ENCODE results near the gene CALML6.

Gene CALML6

GRCh38 chr1:1892763-1893120, 22.3 kb upstream of the CALML6 start:
- DNase-seq = no peak

DNA sequence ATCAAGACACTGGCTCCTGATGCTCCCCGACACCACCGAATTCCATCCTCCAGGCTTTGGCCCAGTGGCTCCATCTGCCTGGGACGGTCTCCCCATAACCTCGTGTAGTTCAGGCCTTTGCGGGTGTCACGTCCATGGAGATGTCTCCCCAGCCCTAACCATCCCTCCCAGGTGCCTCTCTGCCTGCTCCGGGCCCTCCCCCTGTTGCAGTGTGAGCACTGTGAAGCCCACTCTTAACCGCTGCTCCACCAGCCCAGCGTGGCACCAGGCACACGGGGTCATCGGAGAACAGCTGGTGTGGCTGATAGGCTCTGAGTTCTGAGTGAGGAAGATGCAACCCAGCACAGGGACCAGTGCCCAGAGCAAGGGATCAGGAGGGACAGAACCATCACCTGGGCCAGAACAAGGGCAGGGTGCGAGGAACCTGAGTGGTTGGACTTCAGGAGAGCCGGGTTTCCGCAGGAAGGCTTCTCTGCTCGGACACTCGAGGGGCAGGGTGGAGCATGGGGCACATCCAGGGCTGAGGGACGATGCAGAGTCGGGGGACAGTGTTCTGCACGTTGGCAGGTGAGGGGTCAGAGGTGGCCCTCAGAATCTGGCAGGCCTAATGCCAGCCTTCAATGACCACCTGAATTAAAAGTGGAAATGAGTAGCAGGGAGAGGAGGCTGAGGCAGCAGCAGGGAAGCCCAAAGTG, 21.6 kb upstream of the CALML6 start:
- DNase-seq = no peak

GRCh38 chr1:1893997-1894353, 21.1 kb upstream of the CALML6 start:
- DNase-seq = no peak

DNA sequence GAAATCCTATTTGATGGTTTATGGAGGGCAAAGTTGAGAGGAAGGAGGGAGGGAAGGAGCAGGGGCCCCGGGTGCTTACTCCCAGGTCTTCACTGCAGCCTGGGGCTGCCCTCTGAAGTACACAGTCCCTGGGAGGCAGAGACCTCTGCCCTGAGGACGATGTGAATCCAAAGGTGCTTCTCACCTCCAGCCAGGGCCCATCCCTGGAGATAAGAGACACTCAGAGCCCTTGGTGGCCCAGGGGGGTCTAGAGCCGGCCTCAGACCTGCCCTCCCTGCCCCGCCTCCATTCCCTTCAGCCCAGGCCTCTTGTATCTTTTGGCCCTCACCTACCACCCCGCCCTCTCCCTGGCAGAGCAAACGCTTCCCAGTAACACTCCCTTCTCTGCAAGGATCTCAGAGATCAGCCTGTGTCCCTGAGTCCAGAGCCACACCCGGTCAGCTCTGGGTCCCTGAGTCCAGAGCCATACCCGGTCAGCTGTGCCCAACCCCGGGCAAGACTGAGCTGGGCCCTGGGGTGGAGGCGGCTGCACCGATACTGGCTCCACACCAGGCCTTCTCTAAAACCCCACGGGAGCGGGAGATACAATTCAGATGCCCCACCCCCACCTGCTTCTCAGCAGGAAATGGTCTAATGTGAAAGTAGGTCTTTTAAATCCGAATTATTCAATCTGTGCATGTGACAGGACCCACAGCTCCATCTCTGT, 20.6 kb upstream of the CALML6 start:
- no peak for DNase-seq

DNA sequence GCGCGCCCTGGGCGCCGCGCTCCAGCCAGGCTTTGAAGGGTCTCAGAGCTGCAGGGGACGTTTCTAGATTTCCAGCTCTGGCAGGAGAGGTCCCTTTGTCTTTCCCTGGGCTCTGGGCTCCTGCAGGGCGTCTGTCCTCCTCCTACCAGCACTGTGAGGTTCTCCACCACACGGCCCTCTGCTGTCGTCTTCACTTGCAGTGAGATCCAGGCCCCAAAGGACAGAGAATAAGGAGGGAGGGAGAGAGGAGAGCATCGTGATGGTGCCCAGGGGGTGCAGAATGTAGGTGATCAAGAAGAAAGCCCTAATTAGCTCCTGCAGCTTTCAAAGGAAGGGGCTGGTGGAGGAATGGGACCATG, 20.0 kb upstream of the CALML6 start:
- DNase-seq = no peak

GRCh38 chr1:1895456-1896336, 19.4 kb upstream of the CALML6 start:
- DNase-seq = no peak

DNA sequence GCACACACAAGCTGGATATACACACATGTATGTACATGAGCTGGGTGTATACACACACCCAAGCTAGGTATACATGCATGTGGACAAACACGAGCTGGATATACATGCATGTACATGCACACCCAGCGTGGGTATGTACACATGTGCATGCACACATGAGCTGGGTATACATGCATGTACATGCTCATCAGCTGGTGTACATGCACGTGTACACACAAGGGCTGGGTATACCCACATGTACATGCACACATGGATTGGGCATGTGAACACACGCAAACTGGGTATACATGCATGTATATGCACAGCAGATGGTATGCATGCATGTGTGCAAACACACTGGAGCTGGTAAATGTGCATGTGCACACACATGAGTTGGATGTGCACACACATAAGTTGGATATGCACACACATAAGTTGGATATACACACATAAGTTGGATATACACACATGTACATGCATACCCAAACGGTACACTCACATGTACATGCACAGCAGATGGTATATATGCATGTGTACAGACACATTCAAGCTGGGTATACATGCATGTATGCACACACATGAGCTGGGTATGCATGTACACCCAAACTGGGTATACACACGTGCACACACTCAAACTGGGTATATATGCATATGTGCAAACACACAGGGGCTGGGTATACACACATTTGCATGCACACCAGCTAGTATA, 16.7 kb upstream of the CALML6 start:
- DNase-seq = no peak

DNA sequence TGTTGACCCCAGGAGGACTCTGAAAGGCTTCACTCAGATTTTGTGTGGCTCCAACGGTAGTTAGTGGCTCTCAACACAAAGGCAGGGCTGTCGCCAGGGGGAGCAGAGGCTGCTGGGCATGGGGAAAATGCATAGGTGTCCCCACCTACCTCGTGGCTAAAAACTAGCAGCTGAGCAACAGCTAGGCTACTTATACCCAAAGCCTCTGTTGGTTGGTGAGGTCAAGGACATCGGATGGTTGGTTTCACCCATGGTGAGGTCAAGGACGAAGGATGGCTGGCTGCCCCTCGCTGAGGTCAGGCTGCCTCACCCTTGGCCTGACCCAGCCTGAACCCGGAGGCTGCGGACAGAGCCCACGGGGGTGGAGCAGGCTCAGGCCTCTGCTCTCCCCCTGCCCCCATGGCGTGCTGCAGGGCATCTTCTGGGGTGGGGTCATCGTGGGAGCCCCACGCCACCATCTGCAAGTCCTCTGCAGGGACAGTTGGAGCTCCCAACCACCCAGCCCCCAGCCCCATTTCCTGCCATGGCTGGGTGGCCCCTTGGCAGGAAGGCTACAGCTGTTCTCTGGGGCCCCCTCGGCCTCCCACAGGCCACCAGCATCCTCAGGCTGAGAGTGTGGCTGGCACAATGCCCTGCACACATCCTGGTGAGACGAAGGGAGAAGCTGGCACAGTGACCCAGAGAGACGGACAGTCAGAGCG, 15.6 kb upstream of the CALML6 start:
- no peak for DNase-seq

DNA sequence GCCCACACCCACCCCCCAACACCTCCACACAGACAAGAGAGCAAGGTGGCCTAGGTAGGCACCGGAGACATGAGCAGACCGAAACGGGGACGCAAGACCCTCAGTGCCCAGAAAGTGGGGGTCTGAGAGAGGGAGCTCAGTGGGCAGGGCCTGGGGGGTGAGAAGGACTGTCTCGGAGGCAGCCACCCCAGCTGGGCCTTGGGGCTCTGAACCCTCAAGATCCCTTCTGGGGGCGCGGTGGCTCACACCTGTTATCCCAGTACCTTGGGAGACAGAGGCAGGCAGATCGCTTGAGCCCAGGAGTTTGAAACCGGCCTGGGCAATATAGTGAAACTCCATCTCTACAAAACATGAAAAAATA, 15.1 kb upstream of the CALML6 start:
- no peak for DNase-seq

GRCh38 chr1:1900883-1901640, 14.0 kb upstream of the CALML6 start:
- no peak for DNase-seq

- no peak for DNase-seq
These were observed 13.3 kb upstream of the CALML6 start for GRCh38 chr1:1901641-1902294.

GRCh38 chr1:1903224-1903623, 11.8 kb upstream of the CALML6 start:
- no peak for DNase-seq

DNA sequence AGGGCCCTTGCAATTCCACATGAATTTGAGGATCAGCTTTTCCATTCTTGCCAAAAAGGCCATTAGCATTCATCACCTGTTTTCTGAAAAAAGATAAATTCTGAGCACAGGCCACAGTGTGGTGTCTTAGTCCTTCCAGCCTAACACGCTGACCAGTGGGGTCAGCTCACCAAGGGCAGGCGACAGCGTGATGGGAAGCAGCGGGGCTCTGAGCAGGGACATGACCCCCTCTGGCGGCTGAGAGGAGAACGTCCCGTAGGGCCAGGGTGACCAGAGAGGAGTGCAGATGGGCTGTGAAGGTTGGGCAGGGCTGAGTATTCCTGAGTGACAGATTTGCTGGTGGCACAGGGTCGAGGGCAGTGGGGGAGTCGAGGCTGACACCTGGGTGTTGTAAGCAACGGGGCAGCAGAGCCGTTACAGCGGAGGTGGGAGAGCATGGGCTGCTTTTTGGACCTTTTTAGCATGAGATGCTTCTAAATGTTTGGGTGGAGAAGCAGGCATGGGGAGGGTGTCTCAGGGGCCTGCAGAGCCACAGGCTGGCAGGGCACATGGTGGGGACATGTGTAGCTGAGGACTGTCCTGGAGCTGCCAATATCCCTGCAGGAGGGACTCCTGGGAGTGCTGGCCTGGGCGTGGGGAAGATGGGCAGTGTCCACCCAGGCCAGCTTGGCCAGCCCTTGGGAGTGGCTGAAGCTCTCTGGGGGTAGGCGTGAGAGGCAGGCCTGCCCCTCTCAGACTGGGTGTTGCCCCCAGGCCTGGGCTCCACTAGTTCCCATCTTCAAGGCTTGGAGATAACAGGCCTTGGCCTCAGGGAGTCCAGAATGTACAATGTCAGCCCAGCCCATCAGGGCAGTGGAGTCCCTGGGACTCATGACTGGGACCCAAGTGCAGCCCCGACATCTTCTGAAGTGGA, 8.6 kb upstream of the CALML6 start:
- peak; percentile 73 for DNase-seq

- DNase-seq = no peak
These were observed 7.8 kb upstream of the CALML6 start for GRCh38 chr1:1907098-1907736.

DNA sequence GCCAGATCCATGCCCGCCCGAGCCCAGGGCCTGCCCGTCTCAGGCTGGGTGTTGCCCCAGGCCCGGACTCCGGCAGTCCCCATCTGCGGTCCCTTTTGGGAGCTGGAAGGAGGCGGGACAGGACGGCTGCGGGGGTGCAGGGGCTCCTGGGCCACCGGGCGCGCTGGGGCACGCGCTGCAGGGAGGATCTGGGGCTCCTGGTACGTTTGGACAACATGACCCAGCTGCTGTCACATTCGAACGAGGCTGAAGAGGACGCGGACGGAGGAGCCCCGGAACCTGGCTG, 6.6 kb upstream of the CALML6 start:
- DNase-seq = no peak

GRCh38 chr1:1910033-1910465, 5.0 kb upstream of the CALML6 start:
- no peak for DNase-seq

- DNase-seq = no peak
These were observed 4.3 kb upstream of the CALML6 start for GRCh38 chr1:1910651-1911331.

DNA sequence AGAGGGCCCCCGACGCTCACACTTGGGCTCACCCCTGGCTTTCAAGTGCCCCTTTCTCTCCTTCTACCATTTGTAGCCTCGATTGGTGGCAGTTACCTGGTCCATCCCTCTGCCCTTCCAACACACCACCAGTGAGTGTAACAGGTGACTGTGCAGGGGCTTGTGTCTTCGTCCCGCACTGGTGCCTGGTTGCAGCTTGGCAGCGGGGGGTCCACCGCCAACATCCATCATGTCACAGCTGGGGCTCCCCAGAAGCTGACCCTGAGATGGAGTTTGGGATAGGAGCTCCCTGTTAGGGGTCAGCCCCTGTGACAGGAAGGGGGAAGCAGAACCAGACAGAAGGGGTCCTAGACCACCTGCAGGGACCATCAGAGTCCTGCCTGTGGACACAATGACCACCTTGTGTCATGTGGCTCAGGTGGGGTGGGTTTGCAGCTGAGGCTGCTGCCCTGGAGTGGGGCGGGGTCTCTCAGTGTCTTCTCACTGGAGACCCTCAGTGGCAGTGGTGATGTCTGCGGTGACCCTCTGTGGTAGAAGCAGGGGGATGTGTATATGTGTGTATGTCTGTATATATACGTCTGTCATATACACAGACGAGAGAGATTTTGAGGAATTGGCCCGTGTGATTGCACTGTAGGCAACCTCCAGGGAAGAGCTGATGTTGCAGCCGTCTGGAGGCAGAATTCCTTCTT, 3.6 kb upstream of the CALML6 start:
- DNase-seq = no peak
